GM18870 (cell line): ENCODE data around the gene EXD1.

Experiments
- ATAC-seq: cut with Tn5 transposase; IDR thresholded peaks from one replicate; pipeline ENCODE4 v1.9.1; 2021; ENCODE audit warnings: moderate library complexity; ENCODE audit not compliant: unreplicated experiment

The EXD1 gene

GRCh38 chr15:41233367-41233771, 2.8 kb upstream of the EXD1 start:
- no peak for ATAC-seq

- ATAC-seq, result no peak
Observed at GRCh38 chr15:41231422-41232226, 1.1 kb upstream of the EXD1 start.

GRCh38 chr15:41230345-41230649, 260 bp downstream of the EXD1 start:
- no peak for ATAC-seq

GRCh38 chr15:41219381-41219780, 11.2 kb downstream of the EXD1 start:
- ATAC-seq, result no peak

- ATAC-seq, result no peak
Observed at GRCh38 chr15:41218851-41219250, 11.7 kb downstream of the EXD1 start.

GRCh38 chr15:41215708-41216107, 14.8 kb downstream of the EXD1 start:
- ATAC-seq, result no peak

- no peak for ATAC-seq
Observed at GRCh38 chr15:41207687-41208448, 22.7 kb downstream of the EXD1 start.

GRCh38 chr15:41205315-41205714, 25.2 kb downstream of the EXD1 start:
- ATAC-seq, result no peak

- no peak for ATAC-seq
Observed at GRCh38 chr15:41203395-41203794, 27.2 kb downstream of the EXD1 start.

GRCh38 chr15:41199470-41199869, 31.1 kb downstream of the EXD1 start:
- ATAC-seq, result no peak

GRCh38 chr15:41194444-41194843, 36.1 kb downstream of the EXD1 start:
- no peak for ATAC-seq

- ATAC-seq, result no peak
Observed at GRCh38 chr15:41183581-41183980, 47.0 kb downstream of the EXD1 start.

GRCh38 chr15:41182266-41182665, 48.3 kb downstream of the EXD1 start:
- no peak for ATAC-seq

- no peak for ATAC-seq
Observed at GRCh38 chr15:41180206-41180789, 50.3 kb downstream of the EXD1 start.

GRCh38 chr15:41169781-41170180, 60.8 kb downstream of the EXD1 start:
- no peak for ATAC-seq

GRCh38 chr15:41169086-41169485, 61.5 kb downstream of the EXD1 start:
- no peak for ATAC-seq

- ATAC-seq, result no peak
Observed at GRCh38 chr15:41161736-41162135, 68.8 kb downstream of the EXD1 start.

- no peak for ATAC-seq
Observed at GRCh38 chr15:41161336-41161735, 69.2 kb downstream of the EXD1 start.

GRCh38 chr15:41160639-41161315, 69.8 kb downstream of the EXD1 start:
- ATAC-seq, result no peak

- no peak for ATAC-seq
Observed at GRCh38 chr15:41154412-41154811, 76.1 kb downstream of the EXD1 start.

- ATAC-seq, result no peak
Observed at GRCh38 chr15:41153733-41154132, 76.8 kb downstream of the EXD1 start.
